ENCODE data around the gene TAPBPL.
"Not testable (repeated sequence)": the region's sequence is repeated elsewhere in the genome, so short reads cannot be mapped to it uniquely, and the experiment has no call there.

The TAPBPL gene

GRCh38 chr12:6490673-6491072 lies 38.8 kb downstream of the TAPBPL start:
- not testable (repeated sequence) for DNase-seq (ENCODE audit: low read depth in 2 of 2)

- DNase-seq (ENCODE audit: low read depth in 2 of 2): peak; percentile 97 to 98
Measured at GRCh38 chr12:6492838-6493496, 41.1 kb downstream of the TAPBPL start, which contains the start of gene MRPL51. Gene MRPL51 (minus strand): TSS chr12:6493262. CDS start chr12:6493136, 126 bp downstream.

GRCh38 chr12:6493497-6494257 lies 41.8 kb downstream of the TAPBPL start, which contains the start of gene NCAPD2:
Gene NCAPD2 (plus strand): TSS chr12:6494102. CDS start chr12:6495099, 997 bp downstream.
- peak; percentile 93 to 95 for DNase-seq (ENCODE audit: low read depth in 2 of 2)

GRCh38 chr12:6494258-6494743 lies 42.5 kb downstream of the TAPBPL start:
- no peak for DNase-seq (ENCODE audit: low read depth in 2 of 2)

- no peak for DNase-seq (ENCODE audit: low read depth in 2 of 2)
Measured at GRCh38 chr12:6494968-6495367, 43.1 kb downstream of the TAPBPL start.

GRCh38 chr12:6497291-6497690 lies 45.4 kb downstream of the TAPBPL start:
- not testable (repeated sequence) for DNase-seq (ENCODE audit: low read depth in 2 of 2)

GRCh38 chr12:6500466-6500865 lies 48.6 kb downstream of the TAPBPL start:
- no peak for DNase-seq (ENCODE audit: low read depth in 2 of 2)

GRCh38 chr12:6507102-6507998 lies 55.5 kb downstream of the TAPBPL start:
- DNase-seq (ENCODE audit: low read depth in 2 of 2): no peak

GRCh38 chr12:6508087-6508486 lies 56.2 kb downstream of the TAPBPL start:
- no peak for DNase-seq (ENCODE audit: low read depth in 2 of 2)
